ENCODE data around the gene SPATA6. TPM values are rescaled to one million over a fixed set of nuclear protein-coding genes. Genes with fewer than 3 reads are reported as not detected.

Gene SPATA6
- total and polyA plus RNA-seq, 2 donors (not counting 1 experiment from before 2014, with no cell fraction given), result 1.9 to 6.7 TPM

- Histone ChIP-seq H3K4me1 (ENCODE audit: control insufficient read depth in 2 of 2, insufficient read depth in 2 of 2, low read length in 2 of 2) (no peaks in the 10 kb centered on the region), H3K27me3 (replicated peaks in 1 of 4; ENCODE audit: control extremely low read depth in 1 of 4, control insufficient read depth in 3 of 4, insufficient read depth in 4 of 4, low read length in 3 of 4) (no peaks in the 10 kb centered on the region), H3K4me3 (ENCODE audit: control extremely low read depth in 1 of 5, extremely low read depth in 1 of 5, insufficient read depth in 1 of 5, low read depth in 2 of 5, low read length in 4 of 5) (no peak overlapping the region), H4K20me1 (ENCODE audit: control insufficient read depth, insufficient read depth, low read length, poor library complexity, severe bottlenecking) (no peaks in the 10 kb centered on the region), H2AFZ (ENCODE audit: insufficient read depth, low read depth, low read length, poor library complexity, severe bottlenecking) (no peak overlapping the region), H3K36me3 (replicated peaks in 1 of 2; ENCODE audit: control extremely low read depth in 1 of 2, control insufficient read depth in 1 of 2, extremely low read depth in 1 of 2, insufficient read depth in 2 of 2, low read length in 1 of 2) (no peaks in the 10 kb centered on the region), H3K9ac (ENCODE audit: low read length) (no peak overlapping the region), H3K9me3 (ENCODE audit: control extremely low read depth in 1 of 3, control insufficient read depth in 2 of 3, insufficient read depth in 1 of 3, low read length in 2 of 3) (no peaks in the 10 kb centered on the region), H3K4me2 (replicated peaks; ENCODE audit: low read depth, low read length, poor library complexity, severe bottlenecking) (no peak overlapping the region), H3K27ac (ENCODE audit: low read length in 2 of 2) (no peak overlapping the region), H3K79me2 (ENCODE audit: control insufficient read depth, insufficient read depth, low read length) (no peaks in the 10 kb centered on the region)
- DNase-seq, result no peak
- no peak for ATAC-seq (ENCODE audit: low read depth)
- H3K9me3 Mint-ChIP-seq (ENCODE audit: insufficient read depth), result no peaks in the 10 kb centered on the region
- ChIA-PET POLR2A (no interaction called here), CTCF (no interaction called here)
- no peaks in the 10 kb centered on the region for H3K4me1 Mint-ChIP-seq
- no CpG with 5 or more reads among the region's 1 CpG for WGBS (ENCODE audit: insufficient coverage)
- no peak overlapping the region for H3K27ac Mint-ChIP-seq
- no peak for TF ChIP-seq CTCF (IDR thresholded peaks at IDR 0.05)
- TF ChIP-seq EZH2 (IDR thresholded peaks at IDR 0.05; ENCODE audit: borderline replicate concordance, insufficient read depth, low read depth, low read length, poor library complexity, severe bottlenecking), result no peak
- intact Hi-C loops (cut with micrococcal nuclease), result no loop called here
- no peaks in the 10 kb centered on the region for H3K27me3 Mint-ChIP-seq
- H3K4me3 Mint-ChIP-seq, result no peak overlapping the region
Measured at GRCh38 chr1:48405400-48405799, 66.6 kb downstream of the SPATA6 start.

- 90% methylated on average over 2 of the region's 2 CpGs for WGBS (ENCODE audit: insufficient coverage)
- Histone ChIP-seq H3K36me3 (replicated peaks in 1 of 2; ENCODE audit: control extremely low read depth in 1 of 2, control insufficient read depth in 1 of 2, extremely low read depth in 1 of 2, insufficient read depth in 2 of 2, low read length in 1 of 2) (no peaks in the 10 kb centered on the region), H3K4me1 (ENCODE audit: control insufficient read depth in 2 of 2, insufficient read depth in 2 of 2, low read length in 2 of 2) (no peaks in the 10 kb centered on the region), H2AFZ (ENCODE audit: insufficient read depth, low read depth, low read length, poor library complexity, severe bottlenecking) (no peak overlapping the region), H3K9ac (ENCODE audit: low read length) (no peak overlapping the region), H4K20me1 (ENCODE audit: control insufficient read depth, insufficient read depth, low read length, poor library complexity, severe bottlenecking) (no peaks in the 10 kb centered on the region), H3K27me3 (replicated peaks in 1 of 4; ENCODE audit: control extremely low read depth in 1 of 4, control insufficient read depth in 3 of 4, insufficient read depth in 4 of 4, low read length in 3 of 4) (no peaks in the 10 kb centered on the region), H3K4me3 (ENCODE audit: control extremely low read depth in 1 of 5, extremely low read depth in 1 of 5, insufficient read depth in 1 of 5, low read depth in 2 of 5, low read length in 4 of 5) (no peak overlapping the region), H3K27ac (ENCODE audit: low read length in 2 of 2) (no peak overlapping the region), H3K9me3 (ENCODE audit: control extremely low read depth in 1 of 3, control insufficient read depth in 2 of 3, insufficient read depth in 1 of 3, low read length in 2 of 3) (no peaks in the 10 kb centered on the region), H3K79me2 (ENCODE audit: control insufficient read depth, insufficient read depth, low read length) (no peaks in the 10 kb centered on the region), H3K4me2 (replicated peaks; ENCODE audit: low read depth, low read length, poor library complexity, severe bottlenecking) (no peak overlapping the region)
- no peak overlapping the region for H3K27ac Mint-ChIP-seq
- no peak for ATAC-seq (ENCODE audit: low read depth)
- no peak overlapping the region for H3K4me3 Mint-ChIP-seq
- DNase-seq, result no peak
- ChIA-PET POLR2A (no interaction called here), CTCF (no interaction called here)
- intact Hi-C loops (cut with micrococcal nuclease), result no loop called here
- no peaks in the 10 kb centered on the region for H3K27me3 Mint-ChIP-seq
- TF ChIP-seq EZH2 (IDR thresholded peaks at IDR 0.05; ENCODE audit: borderline replicate concordance, insufficient read depth, low read depth, low read length, poor library complexity, severe bottlenecking), result no peak
- TF ChIP-seq CTCF (IDR thresholded peaks at IDR 0.05), result no peak
- H3K4me1 Mint-ChIP-seq, result no peaks in the 10 kb centered on the region
- no peaks in the 10 kb centered on the region for H3K9me3 Mint-ChIP-seq (ENCODE audit: insufficient read depth)
Measured at GRCh38 chr1:48402599-48402998, 69.4 kb downstream of the SPATA6 start.
